HepG2 (cell line): ENCODE data around the gene NEDD8. TPM values are rescaled to one million over a fixed set of nuclear protein-coding genes. Genes with fewer than 3 reads are reported as not detected.

ENCODE experiments used
- AGO1 ChIP-seq: fragments of 200-400 bp; formaldehyde crosslinking; IDR thresholded peaks from 2 replicates; pipeline ENCODE4 v1.6.1; 2017; ENCODE audit warnings: mild to moderate bottlenecking, low read depth, low read length, moderate library complexity; ENCODE audit not compliant: poor library complexity, severe bottlenecking
- ELF1 ChIP-seq: sonication (generic); formaldehyde crosslinking; IDR thresholded peaks from 2 replicates; pipeline ENCODE4 v1.4.0; 2020; ENCODE audit warnings: missing genetic modification reagents
- ETV6 ChIP-seq: sonication (generic); formaldehyde crosslinking; conservative IDR thresholded peaks from 2 replicates; pipeline ENCODE4 v1.4.0; 2020; ENCODE audit warnings: missing genetic modification reagents
- KLF11 ChIP-seq: IDR thresholded peaks from 2 replicates; pipeline ENCODE4 v1.6.1; 2016; ENCODE audit warnings: missing compliant biosample characterization
- NFE2 ChIP-seq: sonication (generic); formaldehyde crosslinking; IDR thresholded peaks from 2 replicates; pipeline ENCODE4 v1.4.0; 2020; ENCODE audit warnings: missing genetic modification reagents
- NPAS2 ChIP-seq: sonication (generic); formaldehyde crosslinking; IDR thresholded peaks from 2 replicates; pipeline ENCODE4 v1.8.0; 2022; ENCODE audit warnings: mild to moderate bottlenecking, missing genetic modification reagents, borderline replicate concordance
- PAF1 ChIP-seq: IDR thresholded peaks from 2 replicates; pipeline ENCODE4 v1.6.1; 2016; ENCODE audit warnings: missing genetic modification reagents, missing compliant biosample characterization
- PATZ1 ChIP-seq: sonication (generic); formaldehyde crosslinking; IDR thresholded peaks from 2 replicates; pipeline ENCODE4 v1.4.0; 2020; ENCODE audit warnings: missing genetic modification reagents
- RORA ChIP-seq: sonication (generic); formaldehyde crosslinking; IDR thresholded peaks from 2 replicates; pipeline ENCODE4 v1.5.0; 2020; ENCODE audit warnings: mild to moderate bottlenecking, missing genetic modification reagents, moderate library complexity
- SOX5 ChIP-seq: IDR thresholded peaks from 2 replicates; pipeline ENCODE4 v1.6.1; 2016; ENCODE audit warnings: borderline replicate concordance
- TCF7L2 ChIP-seq: IDR thresholded peaks from 2 replicates; pipeline ENCODE4 v1.6.1; 2011; ENCODE audit warnings: mild to moderate bottlenecking, low read depth, low read length, moderate library complexity
- TRIM24 ChIP-seq: sonication (generic); formaldehyde crosslinking; IDR thresholded peaks from 2 replicates; pipeline ENCODE4 v1.8.0; 2022; ENCODE audit warnings: mild to moderate bottlenecking, missing genetic modification reagents
- ZFP37 ChIP-seq: sonication (generic); formaldehyde crosslinking; IDR thresholded peaks from 2 replicates; pipeline ENCODE4 v1.4.0; 2020; ENCODE audit warnings: missing genetic modification reagents, borderline replicate concordance
- ZNF292 ChIP-seq: sonication (generic); formaldehyde crosslinking; IDR thresholded peaks from 2 replicates; pipeline ENCODE4 v1.8.1; 2022; ENCODE audit warnings: mild to moderate bottlenecking, low read depth, missing genetic modification reagents, borderline replicate concordance
- ZNF337 ChIP-seq: sonication (generic); formaldehyde crosslinking; IDR thresholded peaks from 2 replicates; pipeline ENCODE4 v1.5.1; 2020; ENCODE audit warnings: missing genetic modification reagents, low read depth, mild to moderate bottlenecking, borderline replicate concordance
- ZNF430 ChIP-seq: sonication (generic); formaldehyde crosslinking; IDR thresholded peaks from 2 replicates; pipeline ENCODE4 v1.9.0; 2021; ENCODE audit warnings: mild to moderate bottlenecking, missing genetic modification reagents
- ZNF562 ChIP-seq: sonication (generic); formaldehyde crosslinking; IDR thresholded peaks from 2 replicates; pipeline ENCODE4 v1.8.0; 2022; ENCODE audit warnings: missing genetic modification reagents, borderline replicate concordance
- ZNF766 ChIP-seq: sonication (generic); formaldehyde crosslinking; IDR thresholded peaks from 2 replicates; pipeline ENCODE4 v1.5.0; 2020; ENCODE audit warnings: missing genetic modification reagents, borderline replicate concordance
- ZNF782 ChIP-seq: sonication (generic); formaldehyde crosslinking; IDR thresholded peaks from 2 replicates; pipeline ENCODE4 v1.4.0; 2020; ENCODE audit warnings: missing genetic modification reagents, mild to moderate bottlenecking, borderline replicate concordance
- polyA plus RNA-seq, 8 experiments: library from polyadenylated mRNA; depleted of rRNA in 3 of 8; stranded (reverse) in 7 of 8; unstranded in 1 of 8; fragments of >200 nt; fragmentation: Illumina TruSeq in 4 of 8; extraction: Trizol in 4 of 8; gene quantifications; 2 replicates each; pipeline versions ENCODE4 v1.2.1 to v1.2.3, GENCODE V29; 2011 to 2016; ENCODE audit warnings: low read depth in 4 of 8, missing spikeins in 1 of 8, mixed read lengths in 1 of 8; ENCODE audit not compliant: insufficient read depth in 1 of 8
- total RNA-seq, 5 experiments: library from RNA; depleted of rRNA; stranded (reverse); fragments of >200 nt; fragmentation: Illumina TruSeq; extraction: Trizol; gene quantifications; 2 replicates each; pipeline ENCODE4 v1.2.3, GENCODE V29; 2016; ENCODE audit warnings: low read depth in 1 of 5
- TF ChIP-seq, protein P1 (sequence below): sonication (generic); formaldehyde crosslinking; IDR thresholded peaks from 2 replicates; pipeline ENCODE4 v1.4.0; 2020; ENCODE audit warnings: missing genetic modification reagents, borderline replicate concordance
- TF ChIP-seq, protein P2 (sequence below): IDR thresholded peaks from 2 replicates; pipeline ENCODE4 v1.6.1; 2018; ENCODE audit warnings: missing genetic modification reagents
- TF ChIP-seq, protein P3 (sequence below): sonication (generic); formaldehyde crosslinking; IDR thresholded peaks from 2 replicates; pipeline ENCODE4 v1.4.0; 2020; ENCODE audit warnings: mild to moderate bottlenecking, missing genetic modification reagents, borderline replicate concordance

The NEDD8 gene
- total and polyA plus RNA-seq, 2 of the 13 experiments (the other 11 are each of a cell fraction or from before 2014, with no cell fraction given) = 535 to 713 TPM

- TF ChIP-seq PATZ1 (CRISPR knock-in tag) (peak; percentile 95), NPAS2 (CRISPR knock-in tag) (0 out of 2 replicates have a peak, but pooled peaks have one; percentile 37), PAF1 (CRISPR knock-in tag) (no peak; the same call in 1 of the 2 replicates), ZNF292 (CRISPR knock-in tag) (peak; percentile 98), ETV6 (CRISPR knock-in tag) (peak; percentile 97), ZNF430 (peak; percentile 98), ELF1 (CRISPR knock-in tag) (peak; percentile 100), NFE2 (CRISPR knock-in tag) (no peak; the same call in 1 of the 2 replicates), ZNF766 (CRISPR knock-in tag) (peak; percentile 92), ZNF782 (CRISPR knock-in tag) (peak; percentile 99), TCF7L2 (no peak), RORA (CRISPR knock-in tag) (no peak), ZNF337 (CRISPR knock-in tag) (peak; percentile 99), AGO1 (peak; percentile 94), TRIM24 (CRISPR knock-in tag) (peak; percentile 67; the same call in 1 of the 2 replicates), ZFP37 (CRISPR knock-in tag) (peak; percentile 72), KLF11 (CRISPR knock-in tag) (peak; percentile 94), ZNF562 (no peak), SOX5 (CRISPR knock-in tag) (peak; percentile 55)
- TF ChIP-seq, protein P1, sequence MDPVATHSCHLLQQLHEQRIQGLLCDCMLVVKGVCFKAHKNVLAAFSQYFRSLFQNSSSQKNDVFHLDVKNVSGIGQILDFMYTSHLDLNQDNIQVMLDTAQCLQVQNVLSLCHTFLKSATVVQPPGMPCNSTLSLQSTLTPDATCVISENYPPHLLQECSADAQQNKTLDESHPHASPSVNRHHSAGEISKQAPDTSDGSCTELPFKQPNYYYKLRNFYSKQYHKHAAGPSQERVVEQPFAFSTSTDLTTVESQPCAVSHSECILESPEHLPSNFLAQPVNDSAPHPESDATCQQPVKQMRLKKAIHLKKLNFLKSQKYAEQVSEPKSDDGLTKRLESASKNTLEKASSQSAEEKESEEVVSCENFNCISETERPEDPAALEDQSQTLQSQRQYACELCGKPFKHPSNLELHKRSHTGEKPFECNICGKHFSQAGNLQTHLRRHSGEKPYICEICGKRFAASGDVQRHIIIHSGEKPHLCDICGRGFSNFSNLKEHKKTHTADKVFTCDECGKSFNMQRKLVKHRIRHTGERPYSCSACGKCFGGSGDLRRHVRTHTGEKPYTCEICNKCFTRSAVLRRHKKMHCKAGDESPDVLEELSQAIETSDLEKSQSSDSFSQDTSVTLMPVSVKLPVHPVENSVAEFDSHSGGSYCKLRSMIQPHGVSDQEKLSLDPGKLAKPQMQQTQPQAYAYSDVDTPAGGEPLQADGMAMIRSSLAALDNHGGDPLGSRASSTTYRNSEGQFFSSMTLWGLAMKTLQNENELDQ (CRISPR knock-in tag) = peak; percentile 20
- TF ChIP-seq, protein P2, sequence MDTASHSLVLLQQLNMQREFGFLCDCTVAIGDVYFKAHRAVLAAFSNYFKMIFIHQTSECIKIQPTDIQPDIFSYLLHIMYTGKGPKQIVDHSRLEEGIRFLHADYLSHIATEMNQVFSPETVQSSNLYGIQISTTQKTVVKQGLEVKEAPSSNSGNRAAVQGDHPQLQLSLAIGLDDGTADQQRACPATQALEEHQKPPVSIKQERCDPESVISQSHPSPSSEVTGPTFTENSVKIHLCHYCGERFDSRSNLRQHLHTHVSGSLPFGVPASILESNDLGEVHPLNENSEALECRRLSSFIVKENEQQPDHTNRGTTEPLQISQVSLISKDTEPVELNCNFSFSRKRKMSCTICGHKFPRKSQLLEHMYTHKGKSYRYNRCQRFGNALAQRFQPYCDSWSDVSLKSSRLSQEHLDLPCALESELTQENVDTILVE (CRISPR knock-in tag) = peak; percentile 93
- TF ChIP-seq, protein P3, sequence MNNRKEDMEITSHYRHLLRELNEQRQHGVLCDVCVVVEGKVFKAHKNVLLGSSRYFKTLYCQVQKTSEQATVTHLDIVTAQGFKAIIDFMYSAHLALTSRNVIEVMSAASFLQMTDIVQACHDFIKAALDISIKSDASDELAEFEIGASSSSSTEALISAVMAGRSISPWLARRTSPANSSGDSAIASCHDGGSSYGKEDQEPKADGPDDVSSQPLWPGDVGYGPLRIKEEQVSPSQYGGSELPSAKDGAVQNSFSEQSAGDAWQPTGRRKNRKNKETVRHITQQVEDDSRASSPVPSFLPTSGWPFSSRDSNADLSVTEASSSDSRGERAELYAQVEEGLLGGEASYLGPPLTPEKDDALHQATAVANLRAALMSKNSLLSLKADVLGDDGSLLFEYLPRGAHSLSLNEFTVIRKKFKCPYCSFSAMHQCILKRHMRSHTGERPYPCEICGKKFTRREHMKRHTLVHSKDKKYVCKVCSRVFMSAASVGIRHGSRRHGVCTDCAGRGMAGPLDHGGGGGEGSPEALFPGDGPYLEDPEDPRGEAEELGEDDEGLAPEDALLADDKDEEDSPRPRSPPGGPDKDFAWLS (CRISPR knock-in tag) = peak; percentile 97
Observed at GRCh38 chr14:24195186-24196070, 36.7 kb downstream of the NEDD8 start, which contains the start of gene TM9SF1 (continued).
